HepG2 (cell line): ENCODE data around the gene SGMS1. TPM values are rescaled to one million over a fixed set of nuclear protein-coding genes. Genes with fewer than 3 reads are reported as not detected.

Source experiments
- ATAC-seq: fragments of 200-7000 bp; cut with Tn5 transposase; 3 replicates; pipeline ENCODE4 v1.9.1; 2020; ENCODE audit warnings: mild to moderate bottlenecking, moderate library complexity
- BruUV-seq: library from RNA; stranded (reverse); fragments of 400-500 nt; replicated peaks from 2 replicates; lab custom pipeline; 2021; lab: Mats Ljungman, UMichigan
- CTCF ChIA-PET: fragments of 300-600 bp; formaldehyde crosslinking; extraction: SDS; loops from one replicate; lab custom pipeline; 2021; ENCODE audit warnings: low total read pairs, inconsistent platforms, low intra/inter-chr PET ratio; lab: Yijun Ruan, JAX
- POLR2A ChIA-PET: fragments of 350-600 bp; sonication (Branson Sonifier 250); formaldehyde crosslinking; loops from one replicate; lab custom pipeline; 2020; ENCODE audit warnings: antibody characterized with exemption, inconsistent platforms; lab: Yijun Ruan, JAX
- DNase-seq: peaks from one replicate; pipeline ENCODE4 v3.0.0-alpha.2; 2015; ENCODE audit warnings: low spot score
- FAIRE-seq: peaks from 3 replicates; lab custom pipeline; 2011; peaks lifted over from hg19 to GRCh38; lab: Jason Lieb, UNC
- H2AFZ ChIP-seq: one replicate; pipeline ENCODE4 v1.6.1; 2011; ENCODE audit warnings: low read length, inconsistent platforms
- H3K27ac ChIP-seq: fragments of 300-600 bp; 3 replicates; pipeline ENCODE4 v1.8.0; 2011; ENCODE audit warnings: mixed run types, mild to moderate bottlenecking, mixed read lengths, low read length, inconsistent platforms; ENCODE audit not compliant: insufficient read depth; ENCODE audit errors: extremely low read length
- H3K27me3 ChIP-seq, 2 experiments: fragments of 200-600 bp in 1 of 2; 2 replicates in 1 of 2; 3 replicates in 1 of 2; pipeline versions ENCODE4 v1.6.0 to v1.8.0; 2011; ENCODE audit warnings: low read length in 2 of 2, mild to moderate bottlenecking in 2 of 2, moderate library complexity in 2 of 2, inconsistent platforms in 1 of 2; ENCODE audit not compliant: insufficient read depth in 2 of 2, control insufficient read depth in 1 of 2
- H3K36me3 ChIP-seq, 2 experiments: fragments of 200-600 bp in 1 of 2; replicated peaks in 1 of 2; 2 replicates in 1 of 2; 3 replicates in 1 of 2; pipeline versions ENCODE4 v1.5.1 to v1.8.0; 2011; ENCODE audit warnings: low read length in 2 of 2, inconsistent platforms in 1 of 2; ENCODE audit not compliant: insufficient read depth in 2 of 2, control insufficient read depth in 1 of 2
- H3K4me1 ChIP-seq: 2 replicates; pipeline ENCODE4 v1.5.1; 2012; ENCODE audit warnings: low read length, inconsistent platforms; ENCODE audit not compliant: insufficient read depth
- H3K4me2 ChIP-seq: 2 replicates; pipeline ENCODE4 v1.6.0; 2011; ENCODE audit warnings: low read depth, low read length, inconsistent platforms
- H3K4me3 ChIP-seq, 3 experiments: fragments of 200-600 bp in 1 of 3; sonication (generic), shearing (Covaris generic) in 1 of 3; replicated peaks in 1 of 3; 2 replicates each; pipeline ENCODE4 v1.5.1; 2011 to 2016; ENCODE audit warnings: low read length in 3 of 3, inconsistent platforms in 2 of 3, low read depth in 2 of 3, mild to moderate bottlenecking in 2 of 3, control low read depth in 1 of 3, mixed read lengths in 1 of 3; ENCODE audit not compliant: insufficient read depth in 1 of 3
- H3K79me2 ChIP-seq: one replicate; pipeline ENCODE4 v1.6.1; 2011; ENCODE audit warnings: low read length, inconsistent platforms; ENCODE audit not compliant: insufficient read depth
- H3K9ac ChIP-seq: 2 replicates; pipeline ENCODE4 v1.6.0; 2011; ENCODE audit warnings: mild to moderate bottlenecking, low read depth, low read length, inconsistent platforms; ENCODE audit not compliant: insufficient read depth
- H3K9me3 ChIP-seq: 2 replicates; pipeline ENCODE4 v1.5.1; 2012; ENCODE audit warnings: mild to moderate bottlenecking, low read length
- H4K20me1 ChIP-seq: 2 replicates; pipeline ENCODE4 v1.6.0; 2011; ENCODE audit warnings: inconsistent platforms, mild to moderate bottlenecking, low read length, moderate library complexity; ENCODE audit not compliant: insufficient read depth
- CEBPG ChIP-seq: IDR thresholded peaks from 2 replicates; pipeline ENCODE4 v1.6.1; 2016
- CHD2 ChIP-seq: IDR thresholded peaks from 2 replicates; pipeline ENCODE4 v1.6.1; 2011; ENCODE audit warnings: low read depth, low read length, improper control_type of control experiment
- KDM3A ChIP-seq: IDR thresholded peaks from 2 replicates; pipeline ENCODE4 v1.6.1; 2018; ENCODE audit warnings: low read depth, missing compliant biosample characterization
- MED8 ChIP-seq: sonication (generic); formaldehyde crosslinking; IDR thresholded peaks from 2 replicates; pipeline ENCODE4 v1.8.1; 2023; ENCODE audit warnings: mild to moderate bottlenecking, missing genetic modification reagents; ENCODE audit not compliant: insufficient replicate concordance
- NFYB ChIP-seq: sonication (generic); formaldehyde crosslinking; IDR thresholded peaks from 2 replicates; pipeline ENCODE4 v1.4.0; 2020; ENCODE audit warnings: missing genetic modification reagents
- POGZ ChIP-seq: sonication (generic); formaldehyde crosslinking; IDR thresholded peaks from 2 replicates; pipeline ENCODE4 v1.4.0; 2020; ENCODE audit warnings: mild to moderate bottlenecking, missing genetic modification reagents
- SALL1 ChIP-seq: sonication (generic); formaldehyde crosslinking; IDR thresholded peaks from 2 replicates; pipeline ENCODE4 v1.8.0; 2022; ENCODE audit warnings: mild to moderate bottlenecking, missing genetic modification reagents
- ZFP90 ChIP-seq: sonication (generic); formaldehyde crosslinking; IDR thresholded peaks from 2 replicates; pipeline ENCODE4 v1.8.0; 2022; ENCODE audit warnings: missing genetic modification reagents, mild to moderate bottlenecking, inconsistent platforms, borderline replicate concordance
- ZNF547 ChIP-seq: sonication (generic); formaldehyde crosslinking; IDR thresholded peaks from 2 replicates; pipeline ENCODE4 v1.5.1; 2020; ENCODE audit warnings: mild to moderate bottlenecking, missing genetic modification reagents
- ZSCAN21 ChIP-seq: sonication (generic); formaldehyde crosslinking; IDR thresholded peaks from 2 replicates; pipeline ENCODE4 v1.8.0; 2022; ENCODE audit warnings: mild to moderate bottlenecking, missing genetic modification reagents, moderate library complexity, borderline replicate concordance
- WGBS: methylation state at CpG from one replicate; pipeline ENCODE4 v1.1.6; 2017; ENCODE audit warnings: low lambda C conversion rate; 5-methylcytosine and 5-hydroxymethylcytosine counted together
- in situ Hi-C: cut with HindIII; loops from 2 replicates; pipeline ENCODE4 v1.10.0; 2017; ENCODE audit warnings: low pct_unique_long_range_greater_than_20kb; ENCODE audit not compliant: extremely low pct_ligation_motif_present
- intact Hi-C: fragments of 100-400 bp; cut with micrococcal nuclease; formaldehyde crosslinking; loops from one replicate; pipeline ENCODE4 v1.10.0; 2022; ENCODE audit not compliant: unreplicated experiment
- polyA plus RNA-seq, 8 experiments: library from polyadenylated mRNA; depleted of rRNA in 3 of 8; stranded (reverse) in 7 of 8; unstranded in 1 of 8; fragments of >200 nt; fragmentation: Illumina TruSeq in 4 of 8; extraction: Trizol in 4 of 8; gene quantifications; 2 replicates each; pipeline versions ENCODE4 v1.2.1 to v1.2.3, GENCODE V29; 2011 to 2016; ENCODE audit warnings: low read depth in 4 of 8, missing spikeins in 1 of 8, mixed read lengths in 1 of 8; ENCODE audit not compliant: insufficient read depth in 1 of 8
- total RNA-seq, 5 experiments: library from RNA; depleted of rRNA; stranded (reverse); fragments of >200 nt; fragmentation: Illumina TruSeq; extraction: Trizol; gene quantifications; 2 replicates each; pipeline ENCODE4 v1.2.3, GENCODE V29; 2016; ENCODE audit warnings: low read depth in 1 of 5
- TF ChIP-seq, protein P1 (sequence below): sonication (generic); formaldehyde crosslinking; IDR thresholded peaks from 2 replicates; pipeline ENCODE4 v1.4.0; 2020; ENCODE audit warnings: mild to moderate bottlenecking, missing genetic modification reagents
- TF ChIP-seq, protein P2 (sequence below): IDR thresholded peaks from 2 replicates; pipeline ENCODE4 v1.6.1; 2016; ENCODE audit warnings: low read depth

Gene SGMS1
- total and polyA plus RNA-seq, 2 of the 13 experiments (the other 11 are each of a cell fraction or from before 2014, with no cell fraction given) = 6.5 to 15.1 TPM

DNA sequence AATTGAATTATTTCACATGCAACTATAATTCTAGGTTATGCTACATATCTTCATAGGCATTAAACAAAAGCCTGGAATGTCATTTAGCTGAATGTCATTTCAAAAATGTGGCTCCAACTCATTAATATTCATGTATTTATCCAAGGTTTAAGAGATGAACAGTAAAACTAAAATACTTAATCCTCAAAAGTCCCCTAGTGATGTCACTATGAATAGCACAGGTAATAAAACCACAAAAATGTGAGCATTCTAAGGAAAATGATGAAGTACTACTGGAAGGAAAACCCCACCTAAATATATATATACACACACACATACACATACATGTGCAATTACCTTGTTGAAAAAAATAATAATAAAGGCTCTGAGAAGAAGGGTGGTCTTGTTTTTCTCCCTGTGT, 218.0 kb downstream of the SGMS1 start:
- Histone ChIP-seq H3K4me3 (no peak overlapping the region), H3K27ac (no peak overlapping the region), H3K9me3 (no peaks in the 10 kb centered on the region), H3K4me1 (peaks cover 34% of the 10 kb centered on the region), H4K20me1 (no peaks in the 10 kb centered on the region), H3K4me2 (no peak overlapping the region), H3K9ac (no peak overlapping the region), H2AFZ (no peak overlapping the region), H3K27me3 (no peaks in the 10 kb centered on the region), H3K36me3 (no peaks in the 10 kb centered on the region; a peak in 1 of 5 replicates), H3K79me2 (no peaks in the 10 kb centered on the region)
- FAIRE-seq (no peak), ATAC-seq (no peak), DNase-seq (no peak)
- intact Hi-C loops = no loop called here
- TF ChIP-seq MED8 (no peak), NFYB (CRISPR knock-in tag) (no peak), ZNF547 (CRISPR knock-in tag) (no peak)
- TF ChIP-seq, protein P1, sequence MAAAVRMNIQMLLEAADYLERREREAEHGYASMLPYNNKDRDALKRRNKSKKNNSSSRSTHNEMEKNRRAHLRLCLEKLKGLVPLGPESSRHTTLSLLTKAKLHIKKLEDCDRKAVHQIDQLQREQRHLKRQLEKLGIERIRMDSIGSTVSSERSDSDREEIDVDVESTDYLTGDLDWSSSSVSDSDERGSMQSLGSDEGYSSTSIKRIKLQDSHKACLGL = no peak
- ChIA-PET CTCF (no interaction called here), POLR2A (no interaction called here)
- in situ Hi-C loops = no loop called here
- no TSS peak for BruUV-seq

DNA sequence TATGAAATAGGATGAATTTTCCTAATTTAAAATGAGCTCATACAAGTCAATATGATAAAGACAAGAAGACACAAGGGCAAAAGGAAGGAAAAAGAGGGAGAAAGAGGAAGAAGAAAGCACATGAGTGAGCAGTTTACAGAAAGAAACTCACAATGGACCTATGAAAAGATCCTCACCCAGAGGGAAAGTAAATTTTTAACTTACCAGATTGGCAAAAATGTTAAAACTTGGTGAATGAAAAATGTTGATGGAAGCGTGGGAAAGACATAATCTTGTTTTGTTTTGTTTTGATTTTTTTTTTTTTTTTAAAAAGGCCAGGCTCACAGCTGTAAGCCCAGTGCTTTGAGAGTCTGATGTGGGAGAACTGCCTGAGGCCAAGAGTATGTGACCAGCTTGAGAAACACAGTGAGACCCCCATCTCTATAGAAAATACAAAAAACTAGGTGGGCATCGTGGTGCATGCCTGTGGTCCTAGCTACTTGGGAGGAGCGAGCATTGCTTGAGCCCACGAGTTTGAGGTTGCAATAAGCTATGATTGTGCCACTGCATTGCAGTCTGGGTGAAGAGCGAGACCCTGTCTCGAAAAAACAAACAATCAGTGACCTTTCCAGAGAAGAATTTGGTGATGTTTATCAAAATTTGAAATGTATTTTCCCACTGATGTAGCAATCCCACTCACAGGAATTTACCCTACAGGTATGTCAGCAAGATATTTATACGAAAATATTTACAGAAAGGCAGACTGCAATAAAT, 219.6 kb downstream of the SGMS1 start:
- FAIRE-seq (no peak), ATAC-seq (no peak), DNase-seq (peak; percentile 44)
- no peak overlapping the region for H3K9ac ChIP-seq
- H3K4me1 ChIP-seq = peaks cover 34% of the 10 kb centered on the region
- no peaks in the 10 kb centered on the region for H3K9me3 ChIP-seq
- no TSS peak for BruUV-seq
- H3K4me3 ChIP-seq = no peak overlapping the region
- H3K27me3 ChIP-seq = no peaks in the 10 kb centered on the region
- H2AFZ ChIP-seq = no peak overlapping the region
- 80% methylated on average over 7 of the region's 7 CpGs for WGBS
- ChIA-PET POLR2A (interaction anchor here (1.3 kb wide), 1 partner anchor 9 kb away, joined by 4 read pairs; no protein-coding TSS in a partner anchor), CTCF (no interaction called here)
- TF ChIP-seq CHD2 (no peak), ZFP90 (CRISPR knock-in tag) (peak; percentile 95; the same call in 1 of the 2 replicates), POGZ (CRISPR knock-in tag) (0 out of 2 replicates have a peak, but pooled peaks have one; percentile 21), KDM3A (CRISPR knock-in tag) (no peak), CEBPG (CRISPR knock-in tag) (0 out of 2 replicates have a peak, but pooled peaks have one; percentile 23), ZSCAN21 (CRISPR knock-in tag) (no peak), SALL1 (peak; percentile 22; the same call in 1 of the 2 replicates)
- TF ChIP-seq, protein P2, sequence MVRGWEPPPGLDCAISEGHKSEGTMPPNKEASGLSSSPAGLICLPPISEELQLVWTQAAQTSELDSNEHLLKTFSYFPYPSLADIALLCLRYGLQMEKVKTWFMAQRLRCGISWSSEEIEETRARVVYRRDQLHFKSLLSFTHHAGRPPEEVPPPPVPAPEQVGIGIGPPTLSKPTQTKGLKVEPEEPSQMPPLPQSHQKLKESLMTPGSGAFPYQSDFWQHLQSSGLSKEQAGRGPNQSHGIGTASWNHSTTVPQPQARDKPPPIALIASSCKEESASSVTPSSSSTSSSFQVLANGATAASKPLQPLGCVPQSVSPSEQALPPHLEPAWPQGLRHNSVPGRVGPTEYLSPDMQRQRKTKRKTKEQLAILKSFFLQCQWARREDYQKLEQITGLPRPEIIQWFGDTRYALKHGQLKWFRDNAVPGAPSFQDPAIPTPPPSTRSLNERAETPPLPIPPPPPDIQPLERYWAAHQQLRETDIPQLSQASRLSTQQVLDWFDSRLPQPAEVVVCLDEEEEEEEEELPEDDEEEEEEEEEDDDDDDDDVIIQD (CRISPR knock-in tag) = peak; percentile 52; the same call in 1 of the 2 replicates
- intact Hi-C loops (no loop called here), in situ Hi-C loops (no loop called here)
- H3K27ac ChIP-seq = no peak overlapping the region
- H3K4me2 ChIP-seq = no peak overlapping the region
- H3K79me2 ChIP-seq = no peaks in the 10 kb centered on the region
- H4K20me1 ChIP-seq = no peaks in the 10 kb centered on the region
- H3K36me3 ChIP-seq = no peaks in the 10 kb centered on the region; a peak in 1 of 5 replicates
